ENCODE data around the gene POU3F1.

- TF ChIP-seq CTCF (IDR thresholded peaks at IDR 0.05) (peak in 2 of 4 experiments; percentile 13 to 32), EP300 (IDR thresholded peaks at IDR 0.05) (no peak), POLR2AphosphoS5 (IDR thresholded peaks at IDR 0.05) (no peak)
These were observed 450 bp upstream of the POU3F1 start for GRCh38 chr1:38046884-38047602.

All from gastroesophageal sphincter (tissue), 3 donors.